ENCODE measurements around the gene CSNK1G2. TPM values are rescaled to one million over a fixed set of nuclear protein-coding genes. Genes with fewer than 3 reads are reported as not detected.

The CSNK1G2 gene
- total and polyA plus RNA-seq, 2 experiments from 2014 or later: 39.6 to 147 TPM

DNA sequence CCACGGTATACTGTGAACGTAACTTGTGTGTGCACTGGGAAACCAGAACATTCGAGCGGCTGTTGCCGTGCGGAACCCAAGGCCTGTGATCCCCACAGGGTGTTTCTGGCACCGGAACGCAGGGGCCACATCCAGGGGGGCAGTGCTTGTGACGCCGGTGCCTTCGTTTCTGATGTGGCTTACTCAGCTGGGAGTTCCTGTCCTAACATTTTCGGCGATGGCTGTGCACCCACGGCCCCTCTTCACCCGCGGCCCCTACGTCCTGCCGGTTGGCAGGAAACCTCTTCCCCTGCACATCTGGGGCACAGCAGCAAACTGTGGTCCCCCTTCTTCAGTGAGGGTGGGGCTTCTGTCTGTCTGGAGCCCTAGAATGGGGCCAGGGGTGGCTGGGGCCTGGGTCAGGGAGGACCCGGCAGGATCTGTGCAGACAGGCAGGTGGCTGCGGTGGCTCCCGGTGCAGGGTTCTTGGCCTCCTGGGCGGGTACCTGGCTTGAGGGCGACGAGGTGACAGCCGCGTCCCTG lies 26.2 kb downstream of the CSNK1G2 start:
- peaks cover 32% of the 10 kb centered on the region for H4K20me1 ChIP-seq (replicated peaks; ENCODE audit: insufficient read depth)
- H3K4me3 Mint-ChIP-seq: no peak overlapping the region
- H3K27me3 Mint-ChIP-seq (ENCODE audit: insufficient read depth, low read depth, poor library complexity): peaks cover 8% of the 10 kb centered on the region
- no peaks in the 10 kb centered on the region for H3K27me3 ChIP-seq (ENCODE audit: insufficient read depth)
- ATAC-seq (no peak), DNase-seq (ENCODE audit: low spot score) (no peak)
- no peak overlapping the region for H3K27ac Mint-ChIP-seq
- no peak overlapping the region for H3K4me2 ChIP-seq
- H3K36me3 ChIP-seq (ENCODE audit: insufficient read depth): no peaks in the 10 kb centered on the region
- no peaks in the 10 kb centered on the region; the same call in 1 of the 2 replicates for H3F3A ChIP-seq (replicated peaks; ENCODE audit: low read depth)
- H3K4me1 ChIP-seq (ENCODE audit: insufficient read depth): no peaks in the 10 kb centered on the region
- no peak overlapping the region for H3K4me3 ChIP-seq
- TF ChIP-seq, protein P1, sequence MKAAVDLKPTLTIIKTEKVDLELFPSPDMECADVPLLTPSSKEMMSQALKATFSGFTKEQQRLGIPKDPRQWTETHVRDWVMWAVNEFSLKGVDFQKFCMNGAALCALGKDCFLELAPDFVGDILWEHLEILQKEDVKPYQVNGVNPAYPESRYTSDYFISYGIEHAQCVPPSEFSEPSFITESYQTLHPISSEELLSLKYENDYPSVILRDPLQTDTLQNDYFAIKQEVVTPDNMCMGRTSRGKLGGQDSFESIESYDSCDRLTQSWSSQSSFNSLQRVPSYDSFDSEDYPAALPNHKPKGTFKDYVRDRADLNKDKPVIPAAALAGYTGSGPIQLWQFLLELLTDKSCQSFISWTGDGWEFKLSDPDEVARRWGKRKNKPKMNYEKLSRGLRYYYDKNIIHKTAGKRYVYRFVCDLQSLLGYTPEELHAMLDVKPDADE (IDR thresholded peaks at IDR 0.05): no peak
- TF ChIP-seq EZH2 (IDR thresholded peaks at IDR 0.05; ENCODE audit: low read depth, unreplicated experiment): no peak
- TF ChIP-seq ZNF114 (CRISPR knock-in tag; IDR thresholded peaks at IDR 0.05): no peak
- TF ChIP-seq STAT1 (IDR thresholded peaks at IDR 0.05; ENCODE audit: unreplicated experiment): no peak
- no peak for TF ChIP-seq POLR2AphosphoS5 (IDR thresholded peaks at IDR 0.05; ENCODE audit: low read depth)
- TF ChIP-seq JUNB (IDR thresholded peaks at IDR 0.05; ENCODE audit: unreplicated experiment): no peak
- TF ChIP-seq CREB1 (CRISPR knock-in tag; IDR thresholded peaks at IDR 0.05; ENCODE audit: low read depth): no peak
- no peak for TF ChIP-seq NANOG (IDR thresholded peaks at IDR 0.05; ENCODE audit: borderline replicate concordance)
- TF ChIP-seq, protein P2, sequence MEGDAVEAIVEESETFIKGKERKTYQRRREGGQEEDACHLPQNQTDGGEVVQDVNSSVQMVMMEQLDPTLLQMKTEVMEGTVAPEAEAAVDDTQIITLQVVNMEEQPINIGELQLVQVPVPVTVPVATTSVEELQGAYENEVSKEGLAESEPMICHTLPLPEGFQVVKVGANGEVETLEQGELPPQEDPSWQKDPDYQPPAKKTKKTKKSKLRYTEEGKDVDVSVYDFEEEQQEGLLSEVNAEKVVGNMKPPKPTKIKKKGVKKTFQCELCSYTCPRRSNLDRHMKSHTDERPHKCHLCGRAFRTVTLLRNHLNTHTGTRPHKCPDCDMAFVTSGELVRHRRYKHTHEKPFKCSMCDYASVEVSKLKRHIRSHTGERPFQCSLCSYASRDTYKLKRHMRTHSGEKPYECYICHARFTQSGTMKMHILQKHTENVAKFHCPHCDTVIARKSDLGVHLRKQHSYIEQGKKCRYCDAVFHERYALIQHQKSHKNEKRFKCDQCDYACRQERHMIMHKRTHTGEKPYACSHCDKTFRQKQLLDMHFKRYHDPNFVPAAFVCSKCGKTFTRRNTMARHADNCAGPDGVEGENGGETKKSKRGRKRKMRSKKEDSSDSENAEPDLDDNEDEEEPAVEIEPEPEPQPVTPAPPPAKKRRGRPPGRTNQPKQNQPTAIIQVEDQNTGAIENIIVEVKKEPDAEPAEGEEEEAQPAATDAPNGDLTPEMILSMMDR (conservative IDR thresholded peaks at IDR 0.05; ENCODE audit: low read depth in 2 of 2): no peak
- TF ChIP-seq, protein P3, sequence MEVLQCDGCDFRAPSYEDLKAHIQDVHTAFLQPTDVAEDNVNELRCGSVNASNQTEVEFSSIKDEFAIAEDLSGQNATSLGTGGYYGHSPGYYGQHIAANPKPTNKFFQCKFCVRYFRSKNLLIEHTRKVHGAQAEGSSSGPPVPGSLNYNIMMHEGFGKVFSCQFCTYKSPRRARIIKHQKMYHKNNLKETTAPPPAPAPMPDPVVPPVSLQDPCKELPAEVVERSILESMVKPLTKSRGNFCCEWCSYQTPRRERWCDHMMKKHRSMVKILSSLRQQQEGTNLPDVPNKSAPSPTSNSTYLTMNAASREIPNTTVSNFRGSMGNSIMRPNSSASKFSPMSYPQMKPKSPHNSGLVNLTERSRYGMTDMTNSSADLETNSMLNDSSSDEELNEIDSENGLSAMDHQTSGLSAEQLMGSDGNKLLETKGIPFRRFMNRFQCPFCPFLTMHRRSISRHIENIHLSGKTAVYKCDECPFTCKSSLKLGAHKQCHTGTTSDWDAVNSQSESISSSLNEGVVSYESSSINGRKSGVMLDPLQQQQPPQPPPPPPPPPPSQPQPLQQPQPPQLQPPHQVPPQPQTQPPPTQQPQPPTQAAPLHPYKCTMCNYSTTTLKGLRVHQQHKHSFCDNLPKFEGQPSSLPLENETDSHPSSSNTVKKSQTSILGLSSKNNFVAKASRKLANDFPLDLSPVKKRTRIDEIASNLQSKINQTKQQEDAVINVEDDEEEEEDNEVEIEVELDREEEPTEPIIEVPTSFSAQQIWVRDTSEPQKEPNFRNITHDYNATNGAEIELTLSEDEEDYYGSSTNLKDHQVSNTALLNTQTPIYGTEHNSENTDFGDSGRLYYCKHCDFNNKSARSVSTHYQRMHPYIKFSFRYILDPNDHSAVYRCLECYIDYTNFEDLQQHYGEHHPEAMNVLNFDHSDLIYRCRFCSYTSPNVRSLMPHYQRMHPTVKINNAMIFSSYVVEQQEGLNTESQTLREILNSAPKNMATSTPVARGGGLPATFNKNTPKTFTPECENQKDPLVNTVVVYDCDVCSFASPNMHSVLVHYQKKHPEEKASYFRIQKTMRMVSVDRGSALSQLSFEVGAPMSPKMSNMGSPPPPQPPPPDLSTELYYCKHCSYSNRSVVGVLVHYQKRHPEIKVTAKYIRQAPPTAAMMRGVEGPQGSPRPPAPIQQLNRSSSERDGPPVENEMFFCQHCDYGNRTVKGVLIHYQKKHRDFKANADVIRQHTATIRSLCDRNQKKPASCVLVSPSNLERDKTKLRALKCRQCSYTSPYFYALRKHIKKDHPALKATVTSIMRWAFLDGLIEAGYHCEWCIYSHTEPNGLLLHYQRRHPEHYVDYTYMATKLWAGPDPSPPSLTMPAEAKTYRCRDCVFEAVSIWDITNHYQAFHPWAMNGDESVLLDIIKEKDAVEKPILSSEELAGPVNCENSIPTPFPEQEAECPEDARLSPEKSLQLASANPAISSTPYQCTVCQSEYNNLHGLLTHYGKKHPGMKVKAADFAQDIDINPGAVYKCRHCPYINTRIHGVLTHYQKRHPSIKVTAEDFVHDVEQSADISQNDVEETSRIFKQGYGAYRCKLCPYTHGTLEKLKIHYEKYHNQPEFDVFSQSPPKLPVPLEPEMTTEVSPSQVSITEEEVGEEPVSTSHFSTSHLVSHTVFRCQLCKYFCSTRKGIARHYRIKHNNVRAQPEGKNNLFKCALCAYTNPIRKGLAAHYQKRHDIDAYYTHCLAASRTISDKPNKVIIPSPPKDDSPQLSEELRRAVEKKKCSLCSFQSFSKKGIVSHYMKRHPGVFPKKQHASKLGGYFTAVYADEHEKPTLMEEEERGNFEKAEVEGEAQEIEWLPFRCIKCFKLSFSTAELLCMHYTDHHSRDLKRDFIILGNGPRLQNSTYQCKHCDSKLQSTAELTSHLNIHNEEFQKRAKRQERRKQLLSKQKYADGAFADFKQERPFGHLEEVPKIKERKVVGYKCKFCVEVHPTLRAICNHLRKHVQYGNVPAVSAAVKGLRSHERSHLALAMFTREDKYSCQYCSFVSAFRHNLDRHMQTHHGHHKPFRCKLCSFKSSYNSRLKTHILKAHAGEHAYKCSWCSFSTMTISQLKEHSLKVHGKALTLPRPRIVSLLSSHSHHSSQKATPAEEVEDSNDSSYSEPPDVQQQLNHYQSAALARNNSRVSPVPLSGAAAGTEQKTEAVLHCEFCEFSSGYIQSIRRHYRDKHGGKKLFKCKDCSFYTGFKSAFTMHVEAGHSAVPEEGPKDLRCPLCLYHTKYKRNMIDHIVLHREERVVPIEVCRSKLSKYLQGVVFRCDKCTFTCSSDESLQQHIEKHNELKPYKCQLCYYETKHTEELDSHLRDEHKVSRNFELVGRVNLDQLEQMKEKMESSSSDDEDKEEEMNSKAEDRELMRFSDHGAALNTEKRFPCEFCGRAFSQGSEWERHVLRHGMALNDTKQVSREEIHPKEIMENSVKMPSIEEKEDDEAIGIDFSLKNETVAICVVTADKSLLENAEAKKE (CRISPR knock-in tag; IDR thresholded peaks at IDR 0.05): no peak
- no peak overlapping the region for H2AFZ ChIP-seq
- H3K9me3 Mint-ChIP-seq: no peaks in the 10 kb centered on the region
- no peak overlapping the region for H3K27ac ChIP-seq (ENCODE audit: low read depth)
- no peaks in the 10 kb centered on the region for H3K9me2 ChIP-seq (ENCODE audit: insufficient read depth)
- no peaks in the 10 kb centered on the region for H3K4me1 Mint-ChIP-seq
- H3K79me2 ChIP-seq (replicated peaks; ENCODE audit: insufficient read depth): peaks cover 68% of the 10 kb centered on the region
- H3K36me3 Mint-ChIP-seq (ENCODE audit: low read depth): peaks cover 12% of the 10 kb centered on the region

Data from GM23338 (cell line).